ENCODE data around the gene BRCA1.

DNA sequence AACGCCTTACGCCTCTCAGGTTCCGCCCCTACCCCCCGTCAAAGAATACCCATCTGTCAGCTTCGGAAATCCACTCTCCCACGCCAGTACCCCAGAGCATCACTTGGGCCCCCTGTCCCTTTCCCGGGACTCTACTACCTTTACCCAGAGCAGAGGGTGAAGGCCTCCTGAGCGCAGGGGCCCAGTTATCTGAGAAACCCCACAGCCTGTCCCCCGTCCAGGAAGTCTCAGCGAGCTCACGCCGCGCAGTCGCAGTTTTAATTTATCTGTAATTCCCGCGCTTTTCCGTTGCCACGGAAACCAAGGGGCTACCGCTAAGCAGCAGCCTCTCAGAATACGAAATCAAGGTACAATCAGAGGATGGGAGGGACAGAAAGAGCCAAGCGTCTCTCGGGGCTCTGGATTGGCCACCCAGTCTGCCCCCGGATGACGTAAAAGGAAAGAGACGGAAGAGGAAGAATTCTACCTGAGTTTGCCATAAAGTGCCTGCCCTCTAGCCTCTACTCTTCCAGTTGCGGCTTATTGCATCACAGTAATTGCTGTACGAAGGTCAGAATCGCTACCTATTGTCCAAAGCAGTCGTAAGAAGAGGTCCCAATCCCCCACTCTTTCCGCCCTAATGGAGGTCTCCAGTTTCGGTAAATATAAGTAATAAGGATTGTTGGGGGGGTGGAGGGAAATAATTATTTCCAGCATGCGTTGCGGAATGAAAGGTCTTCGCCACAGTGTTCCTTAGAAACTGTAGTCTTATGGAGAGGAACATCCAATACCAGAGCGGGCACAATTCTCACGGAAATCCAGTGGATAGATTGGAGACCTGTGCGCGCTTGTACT is at the start of gene BRCA1:
- TF ChIP-seq, protein P1, sequence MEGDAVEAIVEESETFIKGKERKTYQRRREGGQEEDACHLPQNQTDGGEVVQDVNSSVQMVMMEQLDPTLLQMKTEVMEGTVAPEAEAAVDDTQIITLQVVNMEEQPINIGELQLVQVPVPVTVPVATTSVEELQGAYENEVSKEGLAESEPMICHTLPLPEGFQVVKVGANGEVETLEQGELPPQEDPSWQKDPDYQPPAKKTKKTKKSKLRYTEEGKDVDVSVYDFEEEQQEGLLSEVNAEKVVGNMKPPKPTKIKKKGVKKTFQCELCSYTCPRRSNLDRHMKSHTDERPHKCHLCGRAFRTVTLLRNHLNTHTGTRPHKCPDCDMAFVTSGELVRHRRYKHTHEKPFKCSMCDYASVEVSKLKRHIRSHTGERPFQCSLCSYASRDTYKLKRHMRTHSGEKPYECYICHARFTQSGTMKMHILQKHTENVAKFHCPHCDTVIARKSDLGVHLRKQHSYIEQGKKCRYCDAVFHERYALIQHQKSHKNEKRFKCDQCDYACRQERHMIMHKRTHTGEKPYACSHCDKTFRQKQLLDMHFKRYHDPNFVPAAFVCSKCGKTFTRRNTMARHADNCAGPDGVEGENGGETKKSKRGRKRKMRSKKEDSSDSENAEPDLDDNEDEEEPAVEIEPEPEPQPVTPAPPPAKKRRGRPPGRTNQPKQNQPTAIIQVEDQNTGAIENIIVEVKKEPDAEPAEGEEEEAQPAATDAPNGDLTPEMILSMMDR (IDR thresholded peaks at IDR 0.05): no peak
- no peak for TF ChIP-seq EZH2 (IDR thresholded peaks at IDR 0.05; ENCODE audit: borderline replicate concordance, insufficient read depth, low read depth, low read length, poor library complexity, severe bottlenecking)
